HUES6 (cell line): ENCODE data around the gene PACS2.

Experiments
- H3K27ac ChIP-seq: 2 replicates; pipeline ENCODE4 v1.7.0; 2013; ENCODE audit warnings: low read depth, mild to moderate bottlenecking, low read length, inconsistent platforms
- H3K27me3 ChIP-seq: 2 replicates; pipeline ENCODE4 v1.6.1; 2013; ENCODE audit warnings: low read length; ENCODE audit not compliant: control insufficient read depth, insufficient read depth
- H3K36me3 ChIP-seq: 2 replicates; pipeline ENCODE4 v1.6.1; 2013; ENCODE audit warnings: low read length; ENCODE audit not compliant: control insufficient read depth, insufficient read depth
- H3K4me1 ChIP-seq: 2 replicates; pipeline ENCODE4 v1.6.1; 2013; ENCODE audit warnings: low read length; ENCODE audit not compliant: control insufficient read depth, insufficient read depth
- H3K4me3 ChIP-seq: 2 replicates; pipeline ENCODE4 v1.5.1; 2013; ENCODE audit warnings: low read depth, low read length
- H3K9ac ChIP-seq: one replicate; pipeline ENCODE4 v1.6.1; 2013; ENCODE audit warnings: mild to moderate bottlenecking, low read length
- H3K9me3 ChIP-seq: 2 replicates; pipeline ENCODE4 v1.6.1; 2013; ENCODE audit warnings: low read depth, low read length; ENCODE audit not compliant: control insufficient read depth, insufficient read depth

Gene PACS2

GRCh38 chr14:105304565-105304964 lies 10.0 kb upstream of the PACS2 start:
- peaks cover 8% of the 10 kb centered on the region; the same call in 1 of the 2 replicates for H3K27me3 ChIP-seq
- H3K36me3 ChIP-seq, result no peaks in the 10 kb centered on the region; the same call in 1 of the 2 replicates
- H3K27ac ChIP-seq, result no peak overlapping the region
- no peak overlapping the region for H3K4me3 ChIP-seq
- H3K9ac ChIP-seq, result no peak overlapping the region
- H3K4me1 ChIP-seq, result peaks cover 20% of the 10 kb centered on the region
- H3K9me3 ChIP-seq, result no peaks in the 10 kb centered on the region

GRCh38 chr14:105305345-105305744 lies 9.2 kb upstream of the PACS2 start:
- peaks cover 20% of the 10 kb centered on the region for H3K4me1 ChIP-seq
- 0 out of 2 replicates have a peak, but pooled peaks cover under 1% of the 10 kb centered on the region for H3K27me3 ChIP-seq
- H3K27ac ChIP-seq, result no peak overlapping the region
- no peaks in the 10 kb centered on the region; the same call in 1 of the 2 replicates for H3K36me3 ChIP-seq
- no peak overlapping the region for H3K9ac ChIP-seq
- H3K4me3 ChIP-seq, result no peak overlapping the region
- no peaks in the 10 kb centered on the region for H3K9me3 ChIP-seq

- Histone ChIP-seq H3K27ac (no peak overlapping the region), H3K4me3 (no peak overlapping the region), H3K36me3 (no peaks in the 10 kb centered on the region), H3K9me3 (no peaks in the 10 kb centered on the region), H3K27me3 (no peaks in the 10 kb centered on the region), H3K9ac (no peak overlapping the region), H3K4me1 (peaks cover 20% of the 10 kb centered on the region)
These were observed 8.8 kb upstream of the PACS2 start for GRCh38 chr14:105305791-105306190.

GRCh38 chr14:105307052-105307727 lies 7.4 kb upstream of the PACS2 start:
- Histone ChIP-seq H3K9ac (no peak overlapping the region), H3K36me3 (no peaks in the 10 kb centered on the region), H3K27ac (no peak overlapping the region), H3K9me3 (no peaks in the 10 kb centered on the region), H3K4me1 (peaks cover 27% of the 10 kb centered on the region), H3K27me3 (no peaks in the 10 kb centered on the region), H3K4me3 (no peak overlapping the region)

DNA sequence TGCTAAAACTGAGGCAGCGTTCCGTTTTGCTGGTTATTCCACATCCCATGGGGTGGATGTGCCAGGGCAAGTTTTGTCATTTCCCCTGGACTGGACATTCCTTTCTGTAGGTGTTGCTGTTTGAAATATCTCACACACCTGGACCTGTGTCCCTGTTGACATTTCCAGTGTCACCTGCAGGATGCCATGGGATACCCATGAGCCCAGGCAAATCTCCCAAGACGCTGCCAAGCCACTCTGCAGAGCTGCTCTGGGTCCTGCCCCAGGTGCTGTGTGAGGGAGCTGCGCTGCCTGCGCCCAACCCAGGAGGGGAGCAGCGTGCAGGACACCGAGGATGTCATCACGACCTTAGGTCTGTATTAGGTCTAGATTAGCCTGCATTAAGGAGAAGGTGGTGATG lies 5.2 kb upstream of the PACS2 start:
- no peaks in the 10 kb centered on the region for H3K9me3 ChIP-seq
- H3K27ac ChIP-seq, result no peak overlapping the region
- no peak overlapping the region for H3K9ac ChIP-seq
- 0 out of 2 replicates have a peak, but pooled peaks cover 2% of the 10 kb centered on the region for H3K27me3 ChIP-seq
- no peaks in the 10 kb centered on the region for H3K36me3 ChIP-seq
- H3K4me1 ChIP-seq, result peaks cover 35% of the 10 kb centered on the region
- H3K4me3 ChIP-seq, result no peak overlapping the region

GRCh38 chr14:105311838-105312237 lies 2.7 kb upstream of the PACS2 start:
- no peak overlapping the region for H3K9ac ChIP-seq
- H3K9me3 ChIP-seq, result no peaks in the 10 kb centered on the region
- no peak overlapping the region for H3K27ac ChIP-seq
- peaks cover 37% of the 10 kb centered on the region for H3K4me1 ChIP-seq
- H3K27me3 ChIP-seq, result peaks cover 13% of the 10 kb centered on the region; the same call in 1 of the 2 replicates
- H3K4me3 ChIP-seq, result no peak overlapping the region
- H3K36me3 ChIP-seq, result no peaks in the 10 kb centered on the region

DNA sequence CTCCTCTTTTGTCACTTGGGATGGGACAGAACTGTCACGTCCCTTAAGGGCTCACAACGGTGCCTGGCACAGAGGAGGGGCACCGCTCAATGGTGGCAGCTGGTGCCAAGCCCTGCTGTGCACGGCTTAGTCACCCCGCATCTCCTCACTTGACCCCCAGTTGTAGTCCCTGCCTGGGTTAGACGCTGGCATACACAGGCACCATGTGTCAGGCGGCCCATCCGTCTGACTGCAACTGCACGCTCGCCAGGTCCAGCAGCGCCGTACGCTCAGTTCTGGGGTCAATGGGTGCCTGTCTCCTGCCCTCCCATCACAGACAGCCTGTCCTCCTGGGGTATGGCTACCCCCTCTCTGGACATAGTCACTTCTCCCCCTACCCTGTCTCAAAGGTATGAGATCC lies 1.6 kb upstream of the PACS2 start:
- no peak overlapping the region for H3K9ac ChIP-seq
- no peak overlapping the region for H3K27ac ChIP-seq
- no peak overlapping the region for H3K4me3 ChIP-seq
- no peaks in the 10 kb centered on the region for H3K9me3 ChIP-seq
- peaks cover 27% of the 10 kb centered on the region for H3K4me1 ChIP-seq
- H3K27me3 ChIP-seq, result peaks cover 13% of the 10 kb centered on the region; the same call in 1 of the 2 replicates
- no peaks in the 10 kb centered on the region for H3K36me3 ChIP-seq

DNA sequence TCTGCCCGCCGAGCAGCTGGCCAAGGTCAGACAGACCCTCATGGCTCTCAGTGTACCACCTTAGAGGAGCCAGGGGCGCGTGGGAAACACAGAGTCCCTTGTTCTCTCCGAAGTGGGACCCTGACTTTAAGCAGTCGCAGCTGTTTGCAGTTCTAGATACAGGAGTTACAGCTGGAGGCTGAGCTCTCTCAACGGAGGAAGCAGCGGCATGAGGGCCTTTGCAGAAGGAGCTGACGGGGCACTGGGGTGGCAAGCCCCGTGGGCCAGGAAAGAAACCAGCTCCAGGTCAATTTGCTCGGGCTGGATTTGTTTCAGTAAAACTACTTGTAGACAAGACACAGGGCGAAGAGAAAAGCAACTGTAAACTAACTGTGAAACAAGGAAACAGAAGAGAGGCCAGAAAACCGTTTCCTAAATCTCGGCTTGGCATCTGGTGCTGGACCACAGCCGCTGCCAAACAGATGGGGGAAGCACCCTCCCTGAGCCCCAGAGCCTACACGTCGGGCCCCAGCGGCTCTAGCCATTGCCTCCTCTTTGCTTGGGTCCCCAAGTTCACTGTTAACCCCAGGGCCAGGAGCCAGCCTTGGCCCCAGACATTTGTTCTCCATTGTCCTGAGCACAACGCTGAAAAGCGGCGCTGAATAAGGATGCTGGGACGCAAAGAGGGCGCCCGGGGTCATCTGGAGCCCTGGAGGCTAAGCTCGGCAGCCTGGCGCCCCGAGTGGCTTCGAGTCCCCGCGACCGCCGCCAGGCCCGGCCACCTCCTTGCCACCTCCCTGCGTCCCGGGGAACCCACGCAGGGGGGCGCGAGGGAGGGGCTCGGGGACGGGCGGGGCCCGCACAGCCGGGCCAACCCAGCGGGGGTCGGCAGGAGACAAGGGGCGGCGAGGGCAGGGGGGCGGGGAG lies 914 bp upstream of the PACS2 start:
- peaks cover 27% of the 10 kb centered on the region for H3K4me1 ChIP-seq
- H3K4me3 ChIP-seq, result peak overlapping the region; percentile 63
- peak overlapping the region; percentile 11; the same call in 1 of the 2 replicates for H3K27ac ChIP-seq
- no peaks in the 10 kb centered on the region for H3K36me3 ChIP-seq
- no peaks in the 10 kb centered on the region for H3K9me3 ChIP-seq
- H3K9ac ChIP-seq, result peak overlapping the region; percentile 34
- H3K27me3 ChIP-seq, result peaks cover 13% of the 10 kb centered on the region; the same call in 1 of the 2 replicates

DNA sequence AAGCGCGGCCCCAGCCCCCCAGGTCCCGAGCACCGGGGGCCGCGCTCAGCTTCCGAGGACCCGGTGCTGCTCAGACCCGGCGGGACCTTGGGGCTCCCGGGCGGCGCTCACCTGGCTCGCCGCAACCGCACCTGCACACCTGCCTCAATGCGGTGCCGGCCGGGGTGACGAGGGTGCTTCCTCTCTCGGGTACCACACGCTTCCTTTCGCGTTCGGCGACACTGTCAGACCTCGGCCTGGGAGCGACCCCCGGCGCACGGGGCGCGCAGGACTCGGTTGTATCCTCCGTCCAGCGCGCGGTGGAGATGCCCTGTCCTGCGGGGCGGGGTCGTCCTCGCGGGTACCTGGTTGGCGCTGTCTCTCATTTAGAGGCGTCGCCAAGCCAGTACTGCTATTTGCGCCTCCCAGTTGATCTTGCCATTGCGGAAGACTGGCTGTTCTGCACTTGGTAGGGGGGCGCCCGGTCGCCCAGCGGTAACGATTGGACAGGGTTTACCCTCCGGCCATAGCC lies 718 bp downstream of the PACS2 start:
- Histone ChIP-seq H3K27ac (no peak overlapping the region), H3K36me3 (no peaks in the 10 kb centered on the region), H3K9me3 (0 out of 2 replicates have a peak, but pooled peaks cover 2% of the 10 kb centered on the region), H3K4me3 (peak overlapping the region; percentile 95), H3K4me1 (peaks cover 27% of the 10 kb centered on the region), H3K9ac (peak overlapping the region; percentile 38), H3K27me3 (peaks cover 13% of the 10 kb centered on the region; the same call in 1 of the 2 replicates)

GRCh38 chr14:105315941-105316576 lies 1.5 kb downstream of the PACS2 start:
- Histone ChIP-seq H3K9ac (no peak overlapping the region), H3K27me3 (peaks cover 13% of the 10 kb centered on the region; the same call in 1 of the 2 replicates), H3K4me1 (peaks cover 27% of the 10 kb centered on the region), H3K27ac (no peak overlapping the region), H3K36me3 (no peaks in the 10 kb centered on the region), H3K9me3 (0 out of 2 replicates have a peak, but pooled peaks cover 2% of the 10 kb centered on the region), H3K4me3 (peak overlapping the region; percentile 95)
